ENCODE measurements around the gene RFXAP.

Gene RFXAP

GRCh38 chr13:36788276-36788675, 30.7 kb upstream of the RFXAP start:
- Histone ChIP-seq H3K4me1 (ENCODE audit: control insufficient read depth in 2 of 2, insufficient read depth in 2 of 2, low read length in 2 of 2) (no peaks in the 10 kb centered on the region), H3K27ac (ENCODE audit: low read depth in 2 of 2, low read length in 2 of 2) (no peak overlapping the region), H3K9me3 (ENCODE audit: control insufficient read depth in 2 of 2, low read length in 2 of 2) (no peaks in the 10 kb centered on the region), H3K9ac (ENCODE audit: low read depth in 1 of 2, low read length in 2 of 2) (no peak overlapping the region), H3K27me3 (ENCODE audit: control insufficient read depth in 2 of 2, insufficient read depth in 2 of 2, low read length in 2 of 2) (no peaks in the 10 kb centered on the region), H3K36me3 (ENCODE audit: control insufficient read depth in 2 of 2, insufficient read depth in 2 of 2, low read length in 2 of 2) (no peaks in the 10 kb centered on the region), H3K4me3 (ENCODE audit: low read length in 2 of 2) (no peak overlapping the region)

GRCh38 chr13:36789061-36789460, 30.0 kb upstream of the RFXAP start:
- Histone ChIP-seq H3K4me3 (ENCODE audit: low read length in 2 of 2) (no peak overlapping the region), H3K27me3 (ENCODE audit: control insufficient read depth in 2 of 2, insufficient read depth in 2 of 2, low read length in 2 of 2) (no peaks in the 10 kb centered on the region), H3K4me1 (ENCODE audit: control insufficient read depth in 2 of 2, insufficient read depth in 2 of 2, low read length in 2 of 2) (no peaks in the 10 kb centered on the region), H3K27ac (ENCODE audit: low read depth in 2 of 2, low read length in 2 of 2) (no peak overlapping the region), H3K36me3 (ENCODE audit: control insufficient read depth in 2 of 2, insufficient read depth in 2 of 2, low read length in 2 of 2) (no peaks in the 10 kb centered on the region), H3K9me3 (ENCODE audit: control insufficient read depth in 2 of 2, low read length in 2 of 2) (no peaks in the 10 kb centered on the region), H3K9ac (ENCODE audit: low read depth in 1 of 2, low read length in 2 of 2) (no peak overlapping the region)

DNA sequence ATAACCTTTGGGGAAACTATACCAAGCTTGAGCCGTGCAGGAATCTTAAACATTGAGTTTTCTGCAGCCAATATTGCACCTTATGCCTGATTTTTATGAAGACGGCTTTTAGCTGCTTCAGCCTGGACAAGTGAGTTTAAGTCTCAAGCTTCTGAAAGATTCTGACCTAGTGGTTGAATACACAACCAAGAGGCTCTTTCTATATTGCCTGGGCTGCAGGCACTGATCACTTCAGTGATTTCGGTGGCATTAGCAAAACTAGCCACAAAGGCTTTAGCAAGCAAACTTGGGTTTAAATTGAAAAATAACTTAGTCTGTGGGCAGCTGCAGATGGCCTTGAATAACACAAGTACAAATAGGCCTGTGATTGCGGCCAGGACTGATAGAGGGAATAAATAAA, 29.3 kb upstream of the RFXAP start:
- Histone ChIP-seq H3K4me3 (ENCODE audit: low read length in 2 of 2) (no peak overlapping the region), H3K4me1 (ENCODE audit: control insufficient read depth in 2 of 2, insufficient read depth in 2 of 2, low read length in 2 of 2) (no peaks in the 10 kb centered on the region), H3K27ac (ENCODE audit: low read depth in 2 of 2, low read length in 2 of 2) (no peak overlapping the region), H3K9ac (ENCODE audit: low read depth in 1 of 2, low read length in 2 of 2) (no peak overlapping the region), H3K36me3 (ENCODE audit: control insufficient read depth in 2 of 2, insufficient read depth in 2 of 2, low read length in 2 of 2) (no peaks in the 10 kb centered on the region), H3K27me3 (ENCODE audit: control insufficient read depth in 2 of 2, insufficient read depth in 2 of 2, low read length in 2 of 2) (no peaks in the 10 kb centered on the region), H3K9me3 (ENCODE audit: control insufficient read depth in 2 of 2, low read length in 2 of 2) (no peaks in the 10 kb centered on the region)

GRCh38 chr13:36794706-36795105, 24.3 kb upstream of the RFXAP start:
- Histone ChIP-seq H3K4me1 (ENCODE audit: control insufficient read depth in 2 of 2, insufficient read depth in 2 of 2, low read length in 2 of 2) (no peaks in the 10 kb centered on the region), H3K27ac (ENCODE audit: low read depth in 2 of 2, low read length in 2 of 2) (no peak overlapping the region), H3K36me3 (ENCODE audit: control insufficient read depth in 2 of 2, insufficient read depth in 2 of 2, low read length in 2 of 2) (no peaks in the 10 kb centered on the region), H3K9me3 (ENCODE audit: control insufficient read depth in 2 of 2, low read length in 2 of 2) (no peaks in the 10 kb centered on the region), H3K9ac (ENCODE audit: low read depth in 1 of 2, low read length in 2 of 2) (no peak overlapping the region), H3K27me3 (ENCODE audit: control insufficient read depth in 2 of 2, insufficient read depth in 2 of 2, low read length in 2 of 2) (no peaks in the 10 kb centered on the region), H3K4me3 (ENCODE audit: low read length in 2 of 2) (no peak overlapping the region)

DNA sequence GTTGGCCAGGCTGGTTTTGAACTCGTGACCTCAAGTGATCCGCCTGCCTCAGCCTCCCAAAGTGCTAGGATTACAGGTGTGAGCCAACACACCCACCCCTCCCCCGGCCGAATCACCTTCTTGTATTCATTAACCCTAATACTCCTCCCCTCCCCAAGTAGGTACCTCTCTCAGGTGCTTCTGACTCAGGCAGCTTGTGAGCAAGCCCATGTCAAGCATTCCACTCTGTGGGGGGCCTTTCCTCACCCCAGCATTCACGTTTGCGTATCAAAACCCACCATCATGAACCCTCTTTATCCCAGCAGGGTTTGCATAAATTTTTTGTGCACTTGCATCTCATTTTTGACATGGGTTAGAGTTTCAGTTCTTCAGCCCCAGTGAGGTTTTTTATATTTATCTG, 23.6 kb upstream of the RFXAP start:
- Histone ChIP-seq H3K27ac (ENCODE audit: low read depth in 2 of 2, low read length in 2 of 2) (no peak overlapping the region), H3K4me1 (ENCODE audit: control insufficient read depth in 2 of 2, insufficient read depth in 2 of 2, low read length in 2 of 2) (no peaks in the 10 kb centered on the region), H3K27me3 (ENCODE audit: control insufficient read depth in 2 of 2, insufficient read depth in 2 of 2, low read length in 2 of 2) (no peaks in the 10 kb centered on the region), H3K9ac (ENCODE audit: low read depth in 1 of 2, low read length in 2 of 2) (no peak overlapping the region), H3K4me3 (ENCODE audit: low read length in 2 of 2) (no peak overlapping the region), H3K9me3 (ENCODE audit: control insufficient read depth in 2 of 2, low read length in 2 of 2) (no peaks in the 10 kb centered on the region), H3K36me3 (ENCODE audit: control insufficient read depth in 2 of 2, insufficient read depth in 2 of 2, low read length in 2 of 2) (no peaks in the 10 kb centered on the region)

GRCh38 chr13:36796052-36796451, 23.0 kb upstream of the RFXAP start:
- H3K9ac ChIP-seq (ENCODE audit: low read depth in 1 of 2, low read length in 2 of 2): no peak overlapping the region
- H3K4me1 ChIP-seq (ENCODE audit: control insufficient read depth in 2 of 2, insufficient read depth in 2 of 2, low read length in 2 of 2): no peaks in the 10 kb centered on the region
- no peak overlapping the region for H3K4me3 ChIP-seq (ENCODE audit: low read length in 2 of 2)
- H3K36me3 ChIP-seq (ENCODE audit: control insufficient read depth in 2 of 2, insufficient read depth in 2 of 2, low read length in 2 of 2): no peaks in the 10 kb centered on the region
- H3K27me3 ChIP-seq (ENCODE audit: control insufficient read depth in 2 of 2, insufficient read depth in 2 of 2, low read length in 2 of 2): no peaks in the 10 kb centered on the region
- no peak overlapping the region for H3K27ac ChIP-seq (ENCODE audit: low read depth in 2 of 2, low read length in 2 of 2)
- no peaks in the 10 kb centered on the region for H3K9me3 ChIP-seq (ENCODE audit: control insufficient read depth in 2 of 2, low read length in 2 of 2)

GRCh38 chr13:36801035-36801434, 18.0 kb upstream of the RFXAP start:
- Histone ChIP-seq H3K27ac (ENCODE audit: low read depth in 2 of 2, low read length in 2 of 2) (no peak overlapping the region), H3K36me3 (ENCODE audit: control insufficient read depth in 2 of 2, insufficient read depth in 2 of 2, low read length in 2 of 2) (no peaks in the 10 kb centered on the region), H3K4me3 (ENCODE audit: low read length in 2 of 2) (no peak overlapping the region), H3K27me3 (ENCODE audit: control insufficient read depth in 2 of 2, insufficient read depth in 2 of 2, low read length in 2 of 2) (no peaks in the 10 kb centered on the region), H3K9me3 (ENCODE audit: control insufficient read depth in 2 of 2, low read length in 2 of 2) (no peaks in the 10 kb centered on the region), H3K4me1 (ENCODE audit: control insufficient read depth in 2 of 2, insufficient read depth in 2 of 2, low read length in 2 of 2) (no peaks in the 10 kb centered on the region), H3K9ac (ENCODE audit: low read depth in 1 of 2, low read length in 2 of 2) (no peak overlapping the region)

DNA sequence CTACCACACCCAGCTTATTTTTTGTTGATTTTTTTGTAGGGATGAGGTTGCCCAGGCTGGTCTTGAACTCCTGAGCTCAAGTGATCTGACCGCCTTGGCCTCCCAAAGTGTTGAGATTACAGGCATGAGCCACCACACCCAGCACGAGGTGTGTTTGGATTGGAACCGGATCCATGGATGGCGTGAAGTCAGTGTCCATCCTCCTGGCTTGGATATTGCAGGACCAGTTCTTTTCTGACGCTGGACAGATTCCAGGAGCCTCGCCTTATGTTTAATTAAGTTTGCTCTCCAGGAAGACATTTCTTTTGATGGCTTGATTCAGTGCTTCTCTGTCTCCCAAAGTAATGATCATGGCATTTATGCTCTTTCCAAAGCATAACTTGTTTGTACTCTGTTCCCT, 14.4 kb upstream of the RFXAP start:
- H3K4me1 ChIP-seq (ENCODE audit: control insufficient read depth in 2 of 2, insufficient read depth in 2 of 2, low read length in 2 of 2): no peaks in the 10 kb centered on the region
- H3K9me3 ChIP-seq (ENCODE audit: control insufficient read depth in 2 of 2, low read length in 2 of 2): no peaks in the 10 kb centered on the region
- H3K9ac ChIP-seq (ENCODE audit: low read depth in 1 of 2, low read length in 2 of 2): no peak overlapping the region
- H3K36me3 ChIP-seq (ENCODE audit: control insufficient read depth in 2 of 2, insufficient read depth in 2 of 2, low read length in 2 of 2): no peaks in the 10 kb centered on the region
- H3K4me3 ChIP-seq (ENCODE audit: low read length in 2 of 2): no peak overlapping the region
- H3K27me3 ChIP-seq (ENCODE audit: control insufficient read depth in 2 of 2, insufficient read depth in 2 of 2, low read length in 2 of 2): no peaks in the 10 kb centered on the region
- H3K27ac ChIP-seq (ENCODE audit: low read depth in 2 of 2, low read length in 2 of 2): no peak overlapping the region

DNA sequence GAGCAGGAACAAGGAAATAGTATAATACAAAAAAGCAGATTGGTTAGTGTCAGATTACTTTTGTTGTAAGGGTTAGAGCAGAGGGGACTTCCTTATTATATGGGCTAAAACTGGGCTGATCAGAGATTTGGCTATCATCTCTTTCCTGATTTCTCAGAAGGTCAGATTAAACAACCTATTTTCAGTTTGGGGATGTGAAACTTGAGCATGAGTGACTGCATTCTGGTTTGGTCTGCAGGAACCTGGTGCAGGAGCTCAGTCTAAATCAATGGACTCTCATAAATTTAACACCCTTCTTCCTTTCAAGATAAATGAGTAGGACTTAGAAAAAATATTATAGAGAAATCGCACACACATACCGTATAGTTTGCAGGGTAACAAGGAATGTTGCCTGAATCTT, 12.9 kb upstream of the RFXAP start:
- no peaks in the 10 kb centered on the region for H3K4me1 ChIP-seq (ENCODE audit: control insufficient read depth in 2 of 2, insufficient read depth in 2 of 2, low read length in 2 of 2)
- no peak overlapping the region for H3K9ac ChIP-seq (ENCODE audit: low read depth in 1 of 2, low read length in 2 of 2)
- no peak overlapping the region for H3K4me3 ChIP-seq (ENCODE audit: low read length in 2 of 2)

DNA sequence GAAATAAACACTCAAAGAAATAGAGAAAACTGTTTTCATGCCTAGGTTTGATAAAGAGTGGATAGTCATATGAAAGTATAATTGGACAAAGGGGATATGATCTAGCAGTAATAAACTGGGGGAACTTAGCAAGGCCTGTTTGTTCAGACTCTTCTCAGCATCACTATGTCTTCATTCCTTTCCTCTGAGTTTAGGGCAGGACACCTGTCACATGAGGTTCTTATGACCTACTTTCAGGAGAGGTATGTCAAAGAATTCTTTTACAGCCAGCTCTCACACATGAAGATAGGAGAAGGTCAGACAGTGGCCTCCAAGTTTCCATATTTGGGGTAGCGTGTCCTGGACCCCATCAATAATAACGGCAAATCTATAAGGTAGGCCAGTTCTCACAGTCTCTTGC, 11.4 kb upstream of the RFXAP start:
- Histone ChIP-seq H3K27ac (ENCODE audit: low read depth in 2 of 2, low read length in 2 of 2) (no peak overlapping the region), H3K36me3 (ENCODE audit: control insufficient read depth in 2 of 2, insufficient read depth in 2 of 2, low read length in 2 of 2) (no peaks in the 10 kb centered on the region), H3K27me3 (ENCODE audit: control insufficient read depth in 2 of 2, insufficient read depth in 2 of 2, low read length in 2 of 2) (no peaks in the 10 kb centered on the region), H3K9me3 (ENCODE audit: control insufficient read depth in 2 of 2, low read length in 2 of 2) (no peaks in the 10 kb centered on the region), H3K9ac (ENCODE audit: low read depth in 1 of 2, low read length in 2 of 2) (no peak overlapping the region), H3K4me3 (ENCODE audit: low read length in 2 of 2) (no peak overlapping the region), H3K4me1 (ENCODE audit: control insufficient read depth in 2 of 2, insufficient read depth in 2 of 2, low read length in 2 of 2) (no peaks in the 10 kb centered on the region)

More for the DNA sequence above, 12.9 kb upstream of the RFXAP start:
- H3K9me3 ChIP-seq (ENCODE audit: control insufficient read depth in 2 of 2, low read length in 2 of 2): no peaks in the 10 kb centered on the region
- H3K27ac ChIP-seq (ENCODE audit: low read depth in 2 of 2, low read length in 2 of 2): no peak overlapping the region
- no peaks in the 10 kb centered on the region for H3K27me3 ChIP-seq (ENCODE audit: control insufficient read depth in 2 of 2, insufficient read depth in 2 of 2, low read length in 2 of 2)
- no peaks in the 10 kb centered on the region for H3K36me3 ChIP-seq (ENCODE audit: control insufficient read depth in 2 of 2, insufficient read depth in 2 of 2, low read length in 2 of 2)

GRCh38 chr13:36813225-36813624, 5.8 kb upstream of the RFXAP start:
- H3K9me3 ChIP-seq (ENCODE audit: control insufficient read depth in 2 of 2, low read length in 2 of 2): no peaks in the 10 kb centered on the region
- H3K27ac ChIP-seq (ENCODE audit: low read depth in 2 of 2, low read length in 2 of 2): no peak overlapping the region
- H3K4me1 ChIP-seq (ENCODE audit: control insufficient read depth in 2 of 2, insufficient read depth in 2 of 2, low read length in 2 of 2): no peaks in the 10 kb centered on the region
- H3K27me3 ChIP-seq (ENCODE audit: control insufficient read depth in 2 of 2, insufficient read depth in 2 of 2, low read length in 2 of 2): no peaks in the 10 kb centered on the region
- H3K9ac ChIP-seq (ENCODE audit: low read depth in 1 of 2, low read length in 2 of 2): no peak overlapping the region
- no peak overlapping the region for H3K4me3 ChIP-seq (ENCODE audit: low read length in 2 of 2)
- no peaks in the 10 kb centered on the region for H3K36me3 ChIP-seq (ENCODE audit: control insufficient read depth in 2 of 2, insufficient read depth in 2 of 2, low read length in 2 of 2)

All from mucosa of rectum (tissue), 2 donors.